SH-SY5Y (cell line): ENCODE measurements around the gene GPC5.

Experiments used
- GATA2 ChIP-seq: IDR thresholded peaks from 2 replicates; pipeline ENCODE4 v1.6.1; 2011; ENCODE audit warnings: mild to moderate bottlenecking, low read depth, low read length
- GATA3 ChIP-seq: IDR thresholded peaks from 2 replicates; pipeline ENCODE4 v1.6.1; 2011; ENCODE audit warnings: low read depth, mild to moderate bottlenecking, low read length, moderate library complexity

- no peak for TF ChIP-seq GATA2
- TF ChIP-seq GATA3, result no peak
Observed at GRCh38 chr13:91771229-91771628, 372.8 kb downstream of the GPC5 start.
